Trophoblast cell (in vitro differentiated cells and primary cell): Measurements from ENCODE around the gene INSIG1.

Source experiments
- DNase-seq, 2 donors: peaks; one replicate each; pipeline ENCODE4 v3.0.0-alpha.2; 2016
- H2AFZ ChIP-seq: 2 replicates; pipeline ENCODE4 v1.6.1; 2013; ENCODE audit warnings: low read length, moderate library complexity, mild to moderate bottlenecking; ENCODE audit not compliant: insufficient read depth, poor library complexity
- H2AK5ac ChIP-seq: 2 replicates; pipeline ENCODE4 v1.6.1; 2013; ENCODE audit warnings: mild to moderate bottlenecking, low read length
- H2BK120ac ChIP-seq: 2 replicates; pipeline ENCODE4 v1.6.1; 2013; ENCODE audit warnings: low read length, mild to moderate bottlenecking, moderate library complexity; ENCODE audit not compliant: insufficient read depth, poor library complexity
- H2BK12ac ChIP-seq: 2 replicates; pipeline ENCODE4 v1.6.1; 2013; ENCODE audit warnings: mild to moderate bottlenecking, low read length, moderate library complexity
- H2BK5ac ChIP-seq: 2 replicates; pipeline ENCODE4 v1.6.1; 2013; ENCODE audit warnings: low read length, low read depth, moderate library complexity, mild to moderate bottlenecking; ENCODE audit not compliant: poor library complexity
- H3K14ac ChIP-seq: 2 replicates; pipeline ENCODE4 v1.6.1; 2013; ENCODE audit warnings: mild to moderate bottlenecking, low read length
- H3K18ac ChIP-seq: 2 replicates; pipeline ENCODE4 v1.6.1; 2013; ENCODE audit warnings: mild to moderate bottlenecking, low read length
- H3K23ac ChIP-seq: 2 replicates; pipeline ENCODE4 v1.6.1; 2013; ENCODE audit warnings: low read length
- H3K27ac ChIP-seq: 2 replicates; pipeline ENCODE4 v1.5.1; 2013; ENCODE audit warnings: low read depth, mild to moderate bottlenecking, inconsistent platforms, low read length, moderate library complexity
- H3K27me3 ChIP-seq: 2 replicates; pipeline ENCODE4 v1.6.1; 2013; ENCODE audit warnings: inconsistent platforms, mild to moderate bottlenecking, low read length, moderate library complexity; ENCODE audit not compliant: insufficient read depth
- H3K36me3 ChIP-seq, 2 experiments: 1 replicate in 1 of 2; 2 replicates in 1 of 2; pipeline ENCODE4 v1.6.1; 2013; ENCODE audit warnings: low read length in 2 of 2, mild to moderate bottlenecking in 2 of 2, moderate library complexity in 1 of 2; ENCODE audit not compliant: insufficient read depth in 2 of 2, control insufficient read depth in 1 of 2
- H3K4ac ChIP-seq: 2 replicates; pipeline ENCODE4 v1.6.1; 2013; ENCODE audit warnings: low read depth, mild to moderate bottlenecking, low read length, moderate library complexity
- H3K4me1 ChIP-seq, 2 experiments: 1 replicate in 1 of 2; 2 replicates in 1 of 2; pipeline ENCODE4 v1.6.1; 2013; ENCODE audit warnings: low read length in 2 of 2, mild to moderate bottlenecking in 2 of 2, moderate library complexity in 1 of 2; ENCODE audit not compliant: insufficient read depth in 2 of 2, control insufficient read depth in 1 of 2
- H3K4me2 ChIP-seq: 2 replicates; pipeline ENCODE4 v1.6.1; 2013; ENCODE audit warnings: inconsistent platforms, mild to moderate bottlenecking, low read length, moderate library complexity
- H3K4me3 ChIP-seq: 2 replicates; pipeline ENCODE4 v1.5.1; 2013; ENCODE audit warnings: mild to moderate bottlenecking, low read depth, low read length, inconsistent platforms
- H3K79me1 ChIP-seq: one replicate; pipeline ENCODE4 v1.6.1; 2013; ENCODE audit warnings: low read length
- H3K79me2 ChIP-seq: 2 replicates; pipeline ENCODE4 v1.6.1; 2013; ENCODE audit warnings: low read length, mild to moderate bottlenecking; ENCODE audit not compliant: control insufficient read depth, insufficient read depth, poor library complexity
- H3K9ac ChIP-seq: 2 replicates; pipeline ENCODE4 v1.6.1; 2013; ENCODE audit warnings: mild to moderate bottlenecking, low read length
- H3K9me3 ChIP-seq: 2 replicates; pipeline ENCODE4 v1.6.1; 2013; ENCODE audit warnings: low read depth, mild to moderate bottlenecking, control low read depth, inconsistent platforms, low read length; ENCODE audit not compliant: insufficient read depth
- H4K12ac ChIP-seq: 2 replicates; pipeline ENCODE4 v1.6.1; 2013; ENCODE audit warnings: low read depth, mild to moderate bottlenecking, low read length, moderate library complexity
- H4K8ac ChIP-seq: 2 replicates; pipeline ENCODE4 v1.6.1; 2013; ENCODE audit warnings: low read depth, mild to moderate bottlenecking, low read length, moderate library complexity
- H4K91ac ChIP-seq: one replicate; pipeline ENCODE4 v1.6.1; 2013; ENCODE audit warnings: low read depth, mild to moderate bottlenecking, low read length, moderate library complexity
- WGBS: extraction: QIAGEN DNeasy Blood & Tissue Kit; methylation state at CpG from one replicate; pipeline ENCODE4 v1.1.7; 2013; ENCODE audit warnings: missing lambda C conversion rate; ENCODE audit not compliant: insufficient read length, insufficient coverage; ENCODE audit errors: extremely low coverage; 5-methylcytosine and 5-hydroxymethylcytosine counted together

INSIG1 gene

GRCh38 chr7:155300641-155301452, 3.2 kb downstream of the INSIG1 start:
- Histone ChIP-seq H3K4ac (peak overlapping the region; percentile 43), H2BK5ac (no peak overlapping the region), H3K36me3 (peaks cover 16 to 27% of the 10 kb centered on the region in 2 experiments), H3K9ac (no peak overlapping the region), H3K79me2 (peaks cover 14% of the 10 kb centered on the region), H3K79me1 (peaks cover 18% of the 10 kb centered on the region), H2BK120ac (no peak overlapping the region), H4K12ac (no peak overlapping the region), H3K4me3 (no peak overlapping the region), H3K14ac (no peak overlapping the region), H2AK5ac (no peak overlapping the region), H3K27me3 (no peaks in the 10 kb centered on the region), H3K4me2 (no peak overlapping the region), H3K23ac (no peak overlapping the region), H2AFZ (no peak overlapping the region), H3K18ac (no peak overlapping the region), H4K8ac (no peak overlapping the region), H3K9me3 (peaks cover 2% of the 10 kb centered on the region), H3K4me1 (peaks cover 12 to 16% of the 10 kb centered on the region in 2 experiments), H2BK12ac (no peak overlapping the region), H3K27ac (no peak overlapping the region), H4K91ac (no peak overlapping the region)
- no CpG with 5 or more reads among the region's 11 CpGs for WGBS
- no peak for DNase-seq

- Histone ChIP-seq H3K79me1 (peaks cover 4% of the 10 kb centered on the region), H2BK5ac (no peak overlapping the region), H2AFZ (no peak overlapping the region), H3K23ac (no peak overlapping the region), H3K27me3 (no peaks in the 10 kb centered on the region), H3K18ac (peak overlapping the region; percentile 25), H4K8ac (no peak overlapping the region), H2BK12ac (no peak overlapping the region), H3K9me3 (peaks cover 2% of the 10 kb centered on the region), H3K9ac (no peak overlapping the region), H3K4me2 (no peak overlapping the region), H2BK120ac (no peak overlapping the region), H3K27ac (no peak overlapping the region), H3K4ac (no peak overlapping the region), H3K36me3 (peaks cover 23 to 38% of the 10 kb centered on the region in 2 experiments), H3K4me1 (peaks cover 12% of the 10 kb centered on the region in 2 experiments), H3K4me3 (no peak overlapping the region), H3K14ac (no peak overlapping the region), H4K91ac (no peak overlapping the region), H4K12ac (no peak overlapping the region), H3K79me2 (peaks cover 5% of the 10 kb centered on the region), H2AK5ac (no peak overlapping the region)
- DNase-seq = no peak
- no CpG with 5 or more reads among the region's 10 CpGs for WGBS
These were observed 5.4 kb downstream of the INSIG1 start for GRCh38 chr7:155303039-155303593.

GRCh38 chr7:155303897-155304296, 6.2 kb downstream of the INSIG1 start:
- Histone ChIP-seq H3K27me3 (no peaks in the 10 kb centered on the region), H3K36me3 (peaks cover 29 to 45% of the 10 kb centered on the region in 2 experiments), H2AFZ (no peak overlapping the region), H3K79me1 (no peaks in the 10 kb centered on the region), H3K14ac (no peak overlapping the region), H3K18ac (no peak overlapping the region), H4K12ac (no peak overlapping the region), H3K23ac (no peak overlapping the region), H3K27ac (no peak overlapping the region), H3K4ac (no peak overlapping the region), H3K9me3 (peaks cover 4% of the 10 kb centered on the region), H2BK12ac (no peak overlapping the region), H3K4me1 (peaks cover 12% of the 10 kb centered on the region in 2 experiments), H4K91ac (no peak overlapping the region), H3K9ac (no peak overlapping the region), H3K79me2 (peaks cover 1% of the 10 kb centered on the region), H4K8ac (no peak overlapping the region), H2BK5ac (no peak overlapping the region), H3K4me2 (no peak overlapping the region), H2BK120ac (no peak overlapping the region), H3K4me3 (no peak overlapping the region), H2AK5ac (no peak overlapping the region)
- no peak for DNase-seq
- WGBS = no CpG with 5 or more reads among the region's 10 CpGs

- Histone ChIP-seq H3K79me2 (peaks cover 1% of the 10 kb centered on the region), H3K4me1 (peaks cover 7 to 8% of the 10 kb centered on the region in 2 experiments), H3K14ac (no peak overlapping the region), H2BK5ac (no peak overlapping the region), H4K12ac (no peak overlapping the region), H3K18ac (no peak overlapping the region), H3K4ac (no peak overlapping the region), H3K36me3 (peaks cover 30 to 46% of the 10 kb centered on the region in 2 experiments), H4K91ac (no peak overlapping the region), H3K23ac (no peak overlapping the region), H3K9ac (no peak overlapping the region), H3K79me1 (no peaks in the 10 kb centered on the region), H3K9me3 (peaks cover 4% of the 10 kb centered on the region), H2AFZ (no peak overlapping the region), H3K27ac (no peak overlapping the region), H2BK120ac (no peak overlapping the region), H3K4me2 (no peak overlapping the region), H3K27me3 (no peaks in the 10 kb centered on the region), H2AK5ac (no peak overlapping the region), H2BK12ac (no peak overlapping the region), H3K4me3 (no peak overlapping the region), H4K8ac (no peak overlapping the region)
- WGBS = no CpG with 5 or more reads among the region's 9 CpGs
- DNase-seq = peak; percentile 92
These were observed 7.7 kb downstream of the INSIG1 start for GRCh38 chr7:155305231-155305904.
